AG09309 (cell line): ENCODE results near the gene COMMD7.

ENCODE experiments used
- DNase-seq: peaks from one replicate; pipeline ENCODE4 v3.0.0-alpha.2; 2010; ENCODE audit warnings: low read depth
- H3K4me3 ChIP-seq: 2 replicates; pipeline ENCODE4 v1.5.1; 2011; ENCODE audit warnings: mild to moderate bottlenecking, low read depth, low read length, moderate library complexity; ENCODE audit not compliant: control insufficient read depth
- CTCF ChIP-seq: IDR thresholded peaks from 2 replicates; pipeline ENCODE4 v1.5.1; 2011; ENCODE audit warnings: mild to moderate bottlenecking, low read depth, low read length, inconsistent platforms; ENCODE audit not compliant: insufficient read depth, control insufficient read depth; ENCODE audit errors: missing control alignments

Gene COMMD7

GRCh38 chr20:32675223-32675975, 67.9 kb downstream of the COMMD7 start:
- DNase-seq, result no peak
- no peak overlapping the region for H3K4me3 ChIP-seq
- TF ChIP-seq CTCF, result no peak

GRCh38 chr20:32674362-32674789, 68.9 kb downstream of the COMMD7 start:
- H3K4me3 ChIP-seq, result no peak overlapping the region
- no peak for DNase-seq
- TF ChIP-seq CTCF, result peak; percentile 79

GRCh38 chr20:32672982-32673851, 70.0 kb downstream of the COMMD7 start:
- H3K4me3 ChIP-seq, result no peak overlapping the region
- DNase-seq, result no peak
- no peak for TF ChIP-seq CTCF

GRCh38 chr20:32672394-32672981, 70.8 kb downstream of the COMMD7 start:
- no peak for DNase-seq
- no peak overlapping the region for H3K4me3 ChIP-seq
- no peak for TF ChIP-seq CTCF

- H3K4me3 ChIP-seq, result no peak overlapping the region
- TF ChIP-seq CTCF, result no peak
- DNase-seq, result no peak
Measured at GRCh38 chr20:32670773-32671455, 72.4 kb downstream of the COMMD7 start.

GRCh38 chr20:32667027-32667426, 76.2 kb downstream of the COMMD7 start:
- TF ChIP-seq CTCF, result no peak
- no peak overlapping the region for H3K4me3 ChIP-seq
- DNase-seq, result no peak
